Tibial artery (tissue), 4 donors: ENCODE results near the gene UNC79.

Experiments used
- DNase-seq, 2 donors: peaks; one replicate each; pipeline ENCODE4 v3.0.0-alpha.2; 2019
- H3K27ac ChIP-seq, 2 donors: fragments of 200-600 bp; sonication (generic) in 1 of 2; 1 replicate in 1 of 2; 2 replicates in 1 of 2; pipeline ENCODE4 v1.5.1; 2018 to 2019; ENCODE audit warnings: mild to moderate bottlenecking in 1 of 2
- H3K27me3 ChIP-seq, 2 donors: fragments of 200-600 bp; sonication (generic) in 1 of 2; one replicate each; pipeline versions ENCODE4 v1.5.1 to v1.6.0; 2016 to 2019
- H3K36me3 ChIP-seq, 3 donors: fragments of 200-600 bp; sonication (generic) in 2 of 3; one replicate each; pipeline ENCODE4 v1.5.1; 2016 to 2019; ENCODE audit warnings: mild to moderate bottlenecking in 2 of 3
- H3K4me1 ChIP-seq, 4 donors: fragments of 200-600 bp; sonication (generic) in 2 of 4; 1 replicate in 3 of 4; 2 replicates in 1 of 4; pipeline ENCODE4 v1.5.1; 2016 to 2019
- H3K4me3 ChIP-seq, 2 donors: fragments of 200-600 bp; sonication (generic) in 1 of 2; 1 replicate in 1 of 2; 2 replicates in 1 of 2; pipeline ENCODE4 v1.5.1; 2018 to 2019; ENCODE audit warnings: mild to moderate bottlenecking in 2 of 2
- H3K9me3 ChIP-seq, 3 donors: fragments of 200-600 bp; sonication (generic) in 1 of 3; one replicate each; pipeline ENCODE4 v1.5.1; 2016 to 2019
- intact Hi-C: fragments of 100-400 bp; cut with DNase I; formaldehyde crosslinking; loops from one replicate; pipeline ENCODE4 v1.15.0; 2023; ENCODE audit warnings: low total_unique reads
- TF ChIP-seq, protein P1 (sequence below), 2 experiments: fragments of 200-600 bp in 1 of 2; fragments of 450-650 bp in 1 of 2; IDR thresholded peaks; one replicate each; pipeline ENCODE4 v1.5.1; 2017 to 2019; ENCODE audit warnings: antibody characterized with exemption in 2 of 2, mild to moderate bottlenecking in 1 of 2, moderate library complexity in 1 of 2

Gene UNC79

DNA sequence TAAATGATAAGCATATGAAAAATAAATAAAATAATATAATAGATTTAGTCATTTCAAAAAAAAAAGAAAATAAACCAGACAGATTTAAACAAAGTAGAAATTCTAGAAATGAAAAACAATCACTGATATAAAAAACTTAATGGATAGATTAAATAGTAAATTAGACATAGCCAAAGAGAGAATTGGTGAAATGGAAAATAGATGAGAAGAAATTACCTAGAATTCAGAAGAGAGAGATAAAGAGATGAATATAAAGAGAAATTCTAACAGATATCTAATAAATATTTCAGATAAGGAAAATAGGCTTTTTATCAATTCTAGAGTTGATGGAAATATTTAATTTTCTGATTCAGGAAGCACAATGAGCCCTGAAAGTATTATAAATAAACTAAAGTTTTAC lies 234.4 kb downstream of the UNC79 start:
- Histone ChIP-seq H3K27me3 (no peaks in the 10 kb centered on the region), H3K4me1 (no peaks in the 10 kb centered on the region), H3K9me3 (peaks cover 0 to 16% (median 0%) of the 10 kb centered on the region in 3 donors), H3K36me3 (no peaks in the 10 kb centered on the region), H3K27ac (no peak overlapping the region), H3K4me3 (no peak overlapping the region)
- TF ChIP-seq, protein P1, sequence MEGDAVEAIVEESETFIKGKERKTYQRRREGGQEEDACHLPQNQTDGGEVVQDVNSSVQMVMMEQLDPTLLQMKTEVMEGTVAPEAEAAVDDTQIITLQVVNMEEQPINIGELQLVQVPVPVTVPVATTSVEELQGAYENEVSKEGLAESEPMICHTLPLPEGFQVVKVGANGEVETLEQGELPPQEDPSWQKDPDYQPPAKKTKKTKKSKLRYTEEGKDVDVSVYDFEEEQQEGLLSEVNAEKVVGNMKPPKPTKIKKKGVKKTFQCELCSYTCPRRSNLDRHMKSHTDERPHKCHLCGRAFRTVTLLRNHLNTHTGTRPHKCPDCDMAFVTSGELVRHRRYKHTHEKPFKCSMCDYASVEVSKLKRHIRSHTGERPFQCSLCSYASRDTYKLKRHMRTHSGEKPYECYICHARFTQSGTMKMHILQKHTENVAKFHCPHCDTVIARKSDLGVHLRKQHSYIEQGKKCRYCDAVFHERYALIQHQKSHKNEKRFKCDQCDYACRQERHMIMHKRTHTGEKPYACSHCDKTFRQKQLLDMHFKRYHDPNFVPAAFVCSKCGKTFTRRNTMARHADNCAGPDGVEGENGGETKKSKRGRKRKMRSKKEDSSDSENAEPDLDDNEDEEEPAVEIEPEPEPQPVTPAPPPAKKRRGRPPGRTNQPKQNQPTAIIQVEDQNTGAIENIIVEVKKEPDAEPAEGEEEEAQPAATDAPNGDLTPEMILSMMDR (IDR thresholded peaks at IDR 0.05), result no peak
- no peak for DNase-seq
- intact Hi-C loops, result no loop called here

DNA sequence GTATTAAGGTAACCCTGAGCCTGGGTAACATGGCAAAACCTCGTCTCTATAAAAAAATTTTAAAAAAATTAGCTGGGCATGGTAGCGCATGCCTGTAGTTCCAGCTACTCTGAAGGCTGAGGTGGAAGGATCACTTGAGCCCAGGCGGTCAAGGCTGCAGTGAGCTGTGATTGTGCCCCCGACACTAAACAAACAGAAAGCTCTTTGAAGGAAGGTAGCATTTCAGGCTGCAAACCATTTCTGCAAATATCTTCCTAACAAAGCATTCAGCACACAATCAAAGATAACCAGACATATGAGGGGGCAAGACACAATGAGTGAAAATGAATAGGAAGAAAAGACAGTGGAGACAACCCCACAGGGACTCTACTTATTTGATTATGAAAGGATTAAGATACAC lies 238.9 kb downstream of the UNC79 start:
- intact Hi-C loops, result no loop called here

DNA sequence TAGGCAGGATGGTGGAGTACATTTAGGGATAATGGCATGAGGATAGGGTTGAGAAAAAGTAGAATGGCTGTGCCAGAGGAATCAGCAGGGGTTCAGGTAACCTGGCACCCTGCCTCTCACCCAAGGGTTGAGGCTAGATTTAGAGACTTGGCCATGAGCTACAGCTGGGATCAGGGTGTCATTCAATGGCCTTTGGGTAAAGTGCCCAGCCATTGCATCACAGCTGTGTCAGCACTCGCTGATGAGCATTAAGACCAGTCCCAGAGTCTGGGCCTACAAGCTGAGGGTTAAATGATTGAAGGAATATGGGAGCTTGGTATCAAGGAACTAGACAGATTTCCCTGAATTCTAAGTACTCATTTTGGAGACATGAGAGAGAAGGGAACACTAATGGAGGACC lies 243.6 kb downstream of the UNC79 start:
- Histone ChIP-seq H3K27ac (no peak overlapping the region), H3K4me1 (no peaks in the 10 kb centered on the region), H3K4me3 (no peak overlapping the region), H3K27me3 (no peaks in the 10 kb centered on the region), H3K9me3 (no peaks in the 10 kb centered on the region), H3K36me3 (no peaks in the 10 kb centered on the region)
- DNase-seq, result no peak
- TF ChIP-seq, protein P1 (IDR thresholded peaks at IDR 0.05), result no peak
- intact Hi-C loops, result no loop called here

More for the DNA sequence above, 238.9 kb downstream of the UNC79 start:
- Histone ChIP-seq H3K9me3 (peaks cover 0 to 11% (median 0%) of the 10 kb centered on the region in 3 donors), H3K27me3 (no peaks in the 10 kb centered on the region), H3K36me3 (no peaks in the 10 kb centered on the region), H3K4me3 (no peak overlapping the region), H3K4me1 (no peaks in the 10 kb centered on the region), H3K27ac (no peak overlapping the region)
- TF ChIP-seq, protein P1 (IDR thresholded peaks at IDR 0.05), result no peak
- no peak for DNase-seq

- no peaks in the 10 kb centered on the region for H3K9me3 ChIP-seq
- no peak for DNase-seq
- H3K27me3 ChIP-seq, result no peaks in the 10 kb centered on the region
- no peak overlapping the region for H3K27ac ChIP-seq
- H3K4me3 ChIP-seq, result no peak overlapping the region
- H3K4me1 ChIP-seq, result no peaks in the 10 kb centered on the region
- TF ChIP-seq, protein P1 (IDR thresholded peaks at IDR 0.05), result no peak
- H3K36me3 ChIP-seq, result no peaks in the 10 kb centered on the region
- intact Hi-C loops, result no loop called here
Measured at GRCh38 chr14:93675651-93676050, 244.9 kb downstream of the UNC79 start.

DNA sequence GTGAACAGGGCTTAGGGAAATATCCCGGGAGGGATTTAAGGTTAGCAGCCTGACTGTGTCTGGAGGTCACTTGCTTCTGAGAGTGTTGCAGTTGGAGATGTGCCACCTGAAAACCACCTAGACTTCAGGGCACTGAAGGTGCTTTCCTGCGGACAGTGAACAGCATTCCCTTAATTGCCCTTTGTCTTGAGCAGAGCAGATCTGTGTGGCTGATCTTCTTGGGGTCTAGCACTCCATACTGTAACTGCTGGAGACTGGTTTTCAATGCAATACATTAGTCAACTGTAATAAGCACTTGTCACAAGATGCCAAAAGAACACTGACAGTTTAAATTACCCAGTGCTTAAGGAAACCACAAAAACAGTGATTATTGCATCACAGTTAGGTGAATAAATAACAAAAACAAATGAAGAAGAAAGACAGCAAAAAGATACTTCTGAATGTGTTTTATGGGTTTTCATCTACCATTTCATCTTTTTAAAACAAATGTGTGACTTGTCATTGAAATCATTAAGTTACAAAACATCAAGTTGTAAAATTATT lies 245.7 kb downstream of the UNC79 start:
- intact Hi-C loops, result no loop called here
- no peak for DNase-seq
- TF ChIP-seq, protein P1 (IDR thresholded peaks at IDR 0.05), result no peak
- no peaks in the 10 kb centered on the region for H3K9me3 ChIP-seq
- no peaks in the 10 kb centered on the region for H3K4me1 ChIP-seq
- H3K27me3 ChIP-seq, result no peaks in the 10 kb centered on the region
- H3K27ac ChIP-seq, result no peak overlapping the region
- no peaks in the 10 kb centered on the region for H3K36me3 ChIP-seq
- no peak overlapping the region for H3K4me3 ChIP-seq

GRCh38 chr14:93682459-93682858 lies 251.7 kb downstream of the UNC79 start:
- TF ChIP-seq, protein P1 (IDR thresholded peaks at IDR 0.05), result no peak
- H3K4me3 ChIP-seq, result no peak overlapping the region
- intact Hi-C loops, result no loop called here
- H3K27me3 ChIP-seq, result no peaks in the 10 kb centered on the region
- H3K36me3 ChIP-seq, result no peaks in the 10 kb centered on the region
- no peak for DNase-seq
- no peaks in the 10 kb centered on the region for H3K4me1 ChIP-seq
- no peak overlapping the region for H3K27ac ChIP-seq
- H3K9me3 ChIP-seq, result no peaks in the 10 kb centered on the region
